MM.1S (cell line): ENCODE data around the gene PGAM2.

ENCODE experiments used
- DNase-seq: peaks from one replicate; pipeline ENCODE4 v3.0.0-alpha.2; 2015
- H2AFZ ChIP-seq: fragments of 300-600 bp; sonication (generic); 2 replicates; pipeline ENCODE4 v1.6.0; 2016; ENCODE audit warnings: antibody characterized with exemption, low read length
- H3F3A ChIP-seq: fragments of 300-600 bp; sonication (generic); 2 replicates; pipeline ENCODE4 v1.6.1; 2016; ENCODE audit warnings: mild to moderate bottlenecking, antibody characterized with exemption, low read length, moderate library complexity, mixed read lengths; ENCODE audit not compliant: insufficient read depth
- H3K27ac ChIP-seq: fragments of 300-600 bp; sonication (generic); 2 replicates; pipeline ENCODE4 v1.5.1; 2016; ENCODE audit warnings: mild to moderate bottlenecking, low read length
- H3K27me3 ChIP-seq: fragments of 300-600 bp; sonication (generic); replicated peaks from 2 replicates; pipeline ENCODE4 v1.6.0; 2016; ENCODE audit warnings: low read length; ENCODE audit not compliant: insufficient read depth
- H3K36me3 ChIP-seq: fragments of 300-600 bp; sonication (generic); replicated peaks from 2 replicates; pipeline ENCODE4 v1.6.1; 2016; ENCODE audit warnings: mild to moderate bottlenecking, low read length, mixed read lengths; ENCODE audit not compliant: insufficient read depth
- H3K4me1 ChIP-seq: fragments of 300-600 bp; sonication (generic); 2 replicates; pipeline ENCODE4 v1.6.1; 2016; ENCODE audit warnings: low read length, mixed read lengths
- H3K4me2 ChIP-seq: fragments of 300-600 bp; sonication (generic); 2 replicates; pipeline ENCODE4 v1.6.0; 2016; ENCODE audit warnings: low read depth, low read length
- H3K4me3 ChIP-seq: fragments of 300-600 bp; sonication (generic); 2 replicates; pipeline ENCODE4 v1.5.1; 2016; ENCODE audit warnings: low read length, mixed read lengths
- H3K79me2 ChIP-seq: fragments of 300-600 bp; sonication (generic); 2 replicates; pipeline ENCODE4 v1.6.1; 2016; ENCODE audit warnings: mixed run types, low read length, mixed read lengths
- H3K9ac ChIP-seq: fragments of 300-600 bp; sonication (generic); 2 replicates; pipeline ENCODE4 v1.6.1; 2016; ENCODE audit warnings: low read length, mixed read lengths
- H3K9me2 ChIP-seq: fragments of 300-600 bp; sonication (generic); replicated peaks from 2 replicates; pipeline ENCODE4 v1.6.1; 2016; ENCODE audit warnings: mild to moderate bottlenecking, low read length, mixed read lengths; ENCODE audit not compliant: insufficient read depth
- H3K9me3 ChIP-seq: fragments of 300-600 bp; sonication (generic); replicated peaks from 2 replicates; pipeline ENCODE4 v1.6.1; 2016; ENCODE audit warnings: mild to moderate bottlenecking, low read length, mixed read lengths; ENCODE audit not compliant: insufficient read depth
- H4K20me1 ChIP-seq: fragments of 300-600 bp; sonication (generic); 2 replicates; pipeline ENCODE4 v1.6.1; 2016; ENCODE audit warnings: mild to moderate bottlenecking, low read length, moderate library complexity, mixed read lengths; ENCODE audit not compliant: insufficient read depth
- CTCF ChIP-seq: fragments of 300-600 bp; sonication (generic); IDR thresholded peaks from 2 replicates; pipeline ENCODE4 v1.5.1; 2016; ENCODE audit warnings: antibody characterized with exemption, low read length, mixed read lengths
- EZH2 ChIP-seq: fragments of 300-600 bp; sonication (generic); optimal IDR thresholded peaks from 2 replicates; pipeline ENCODE3; 2017; ENCODE audit warnings: low read depth, mild to moderate bottlenecking, antibody characterized with exemption, low read length, mixed read lengths
- EZH2phosphoT487 ChIP-seq: fragments of 300-600 bp; sonication (generic); IDR thresholded peaks from 2 replicates; pipeline ENCODE4 v1.6.1; 2018; ENCODE audit warnings: antibody characterized with exemption, low read length

The PGAM2 gene

GRCh38 chr7:44104860-44105771, 39.7 kb upstream of the PGAM2 start:
- Histone ChIP-seq H3K36me3 (no peaks in the 10 kb centered on the region), H3K9ac (no peak overlapping the region), H3K4me3 (no peak overlapping the region), H3K9me2 (no peaks in the 10 kb centered on the region), H3K9me3 (no peaks in the 10 kb centered on the region), H3K4me1 (no peaks in the 10 kb centered on the region), H4K20me1 (no peaks in the 10 kb centered on the region), H2AFZ (no peak overlapping the region), H3F3A (no peaks in the 10 kb centered on the region), H3K27ac (no peak overlapping the region), H3K4me2 (no peak overlapping the region), H3K27me3 (peaks cover 14% of the 10 kb centered on the region), H3K79me2 (no peaks in the 10 kb centered on the region)
- TF ChIP-seq CTCF: no peak
- no peak for TF ChIP-seq EZH2
- TF ChIP-seq EZH2phosphoT487: no peak
- DNase-seq: no peak

GRCh38 chr7:44103923-44104859, 38.8 kb upstream of the PGAM2 start, which contains the start of gene AEBP1:
AEBP1 (plus strand) TSS chr7:44104345; CDS start chr7:44104666, 321 bp downstream.
- Histone ChIP-seq H3F3A (no peaks in the 10 kb centered on the region), H2AFZ (no peak within 1 kb of the TSS), H3K79me2 (no peaks in the 10 kb centered on the region), H3K9me3 (no peaks in the 10 kb centered on the region), H3K4me2 (no peak within 1 kb of the TSS), H3K4me1 (no peaks in the 10 kb centered on the region), H4K20me1 (no peaks in the 10 kb centered on the region), H3K9me2 (no peaks in the 10 kb centered on the region), H3K9ac (no peak within 1 kb of the TSS), H3K27me3 (peaks cover 14% of the 10 kb centered on the region), H3K27ac (no peak within 1 kb of the TSS), H3K4me3 (no peak within 1 kb of the TSS), H3K36me3 (no peaks in the 10 kb centered on the region)
- DNase-seq: no peak
- no peak for TF ChIP-seq CTCF
- no peak for TF ChIP-seq EZH2
- TF ChIP-seq EZH2phosphoT487: no peak

GRCh38 chr7:44103566-44103922, 38.2 kb upstream of the PGAM2 start:
- Histone ChIP-seq H3K36me3 (no peaks in the 10 kb centered on the region), H3K27ac (no peak overlapping the region), H3K79me2 (no peaks in the 10 kb centered on the region), H3K4me3 (no peak overlapping the region), H3K27me3 (peaks cover 14% of the 10 kb centered on the region), H3K9me2 (no peaks in the 10 kb centered on the region), H3K9me3 (no peaks in the 10 kb centered on the region), H3K4me2 (no peak overlapping the region), H4K20me1 (no peaks in the 10 kb centered on the region), H2AFZ (no peak overlapping the region), H3F3A (no peaks in the 10 kb centered on the region), H3K4me1 (no peaks in the 10 kb centered on the region; the same call in 1 of the 2 replicates), H3K9ac (no peak overlapping the region)
- no peak for DNase-seq
- no peak for TF ChIP-seq EZH2phosphoT487
- no peak for TF ChIP-seq CTCF
- no peak for TF ChIP-seq EZH2
